HEK293 (cell line): ENCODE data around the gene WDR35.

Source experiments
- CTCF ChIA-PET: fragments of 350-600 bp; formaldehyde crosslinking; extraction: SDS; loops from one replicate; lab custom pipeline; 2021; ENCODE audit warnings: antibody characterized with exemption; lab: Yijun Ruan, JAX
- POLR2A ChIA-PET: fragments of 300-600 bp; formaldehyde crosslinking; extraction: SDS; loops from one replicate; lab custom pipeline; 2020; ENCODE audit warnings: antibody characterized with exemption, inconsistent platforms; lab: Yijun Ruan, JAX
- H3K27ac ChIP-seq: fragments of 200-500 bp; sonication (Bioruptor generic); 2 replicates; pipeline ENCODE4 v1.5.1; 2014; ENCODE audit warnings: low read depth, low read length, control low read depth, inconsistent platforms; ENCODE audit errors: extremely low read depth
- H3K36me3 ChIP-seq, 2 experiments: fragments of 200-500 bp in 1 of 2; sonication (Bioruptor generic) in 1 of 2; 1 replicate in 1 of 2; 2 replicates in 1 of 2; pipeline ENCODE4 v1.5.1; 2014 to 2017; ENCODE audit warnings: inconsistent platforms in 2 of 2, low read length in 2 of 2; ENCODE audit not compliant: control insufficient read depth in 2 of 2, insufficient read depth in 1 of 2
- H3K4me1 ChIP-seq: fragments of 200-500 bp; sonication (Bioruptor generic); 2 replicates; pipeline ENCODE4 v1.5.1; 2014; ENCODE audit warnings: mild to moderate bottlenecking, low read length, inconsistent platforms; ENCODE audit not compliant: control insufficient read depth, insufficient read depth
- H3K4me3 ChIP-seq: 2 replicates; pipeline ENCODE4 v1.5.1; 2011; ENCODE audit warnings: low read depth, mild to moderate bottlenecking, control low read depth, low read length, moderate library complexity
- H3K9me3 ChIP-seq: fragments of 200-500 bp; sonication (Bioruptor generic); 2 replicates; pipeline ENCODE4 v1.5.1; 2014; ENCODE audit warnings: low read depth, low read length, inconsistent platforms; ENCODE audit not compliant: control insufficient read depth, insufficient read depth
- GLIS2 ChIP-seq: fragments of 450-650 bp; formaldehyde crosslinking; IDR thresholded peaks from 2 replicates; pipeline ENCODE4 v1.5.1; 2016; ENCODE audit warnings: missing biosample characterization, missing genetic modification characterization
- SP7 ChIP-seq: fragments of 450-650 bp; formaldehyde crosslinking; IDR thresholded peaks from 2 replicates; pipeline ENCODE4 v1.5.1; 2016; ENCODE audit warnings: missing biosample characterization, missing genetic modification characterization
- ZBTB11 ChIP-seq: fragments of 450-650 bp; formaldehyde crosslinking; conservative IDR thresholded peaks from 2 replicates; pipeline ENCODE4 v1.5.1; 2016; ENCODE audit warnings: low read depth, missing biosample characterization, missing genetic modification characterization
- ZFP37 ChIP-seq: fragments of 450-650 bp; formaldehyde crosslinking; IDR thresholded peaks from 2 replicates; pipeline ENCODE4 v1.5.1; 2016; ENCODE audit warnings: missing biosample characterization, missing genetic modification characterization
- ZNF10 ChIP-seq: fragments of 450-650 bp; formaldehyde crosslinking; IDR thresholded peaks from 2 replicates; pipeline ENCODE4 v1.5.1; 2017; ENCODE audit warnings: missing biosample characterization, missing genetic modification characterization
- ZNF114 ChIP-seq: fragments of 450-650 bp; formaldehyde crosslinking; IDR thresholded peaks from 2 replicates; pipeline ENCODE4 v1.5.0; 2017; ENCODE audit warnings: missing biosample characterization, missing genetic modification characterization
- ZNF121 ChIP-seq: fragments of 450-650 bp; formaldehyde crosslinking; IDR thresholded peaks from 2 replicates; pipeline ENCODE4 v1.5.1; 2016; ENCODE audit warnings: missing biosample characterization, missing genetic modification characterization
- ZNF274 ChIP-seq, 2 experiments: fragments of 200-500 bp in 1 of 2; fragments of 450-650 bp in 1 of 2; sonication (Bioruptor generic) in 1 of 2; formaldehyde crosslinking in 1 of 2; IDR thresholded peaks; 2 replicates each; pipeline versions ENCODE4 v1.5.1 to v1.6.1; 2014 to 2016; ENCODE audit warnings: borderline replicate concordance in 1 of 2, inconsistent platforms in 1 of 2, low read length in 1 of 2, missing biosample characterization in 1 of 2, missing genetic modification characterization in 1 of 2
- ZNF501 ChIP-seq: fragments of 450-650 bp; formaldehyde crosslinking; IDR thresholded peaks from 2 replicates; pipeline ENCODE4 v1.5.1; 2016; ENCODE audit warnings: missing biosample characterization, missing genetic modification characterization
- ZNF548 ChIP-seq: fragments of 450-650 bp; formaldehyde crosslinking; IDR thresholded peaks from 2 replicates; pipeline ENCODE4 v1.5.1; 2016; ENCODE audit warnings: missing biosample characterization, missing genetic modification characterization
- ZNF596 ChIP-seq: fragments of 450-650 bp; IDR thresholded peaks from 2 replicates; pipeline ENCODE4 v1.5.0; 2018; ENCODE audit warnings: missing biosample characterization, mild to moderate bottlenecking, missing genetic modification characterization, moderate library complexity
- ZNF623 ChIP-seq: fragments of 450-650 bp; formaldehyde crosslinking; IDR thresholded peaks from 2 replicates; pipeline ENCODE4 v1.5.1; 2016; ENCODE audit warnings: missing biosample characterization, missing genetic modification characterization
- ZNF777 ChIP-seq: fragments of 450-650 bp; formaldehyde crosslinking; IDR thresholded peaks from 2 replicates; pipeline ENCODE4 v1.5.1; 2017; ENCODE audit warnings: missing biosample characterization, missing genetic modification characterization, borderline replicate concordance
- ZSCAN18 ChIP-seq: fragments of 450-650 bp; formaldehyde crosslinking; IDR thresholded peaks from 2 replicates; pipeline ENCODE4 v1.5.1; 2016; ENCODE audit warnings: missing biosample characterization, missing genetic modification characterization
- TF ChIP-seq, protein P1 (sequence below): fragments of 450-650 bp; formaldehyde crosslinking; IDR thresholded peaks from 2 replicates; pipeline ENCODE4 v1.5.1; 2017; ENCODE audit warnings: missing biosample characterization, missing genetic modification characterization
- TF ChIP-seq, protein P2 (sequence below): fragments of 450-650 bp; formaldehyde crosslinking; IDR thresholded peaks from 2 replicates; pipeline ENCODE4 v1.5.1; 2016; ENCODE audit warnings: missing biosample characterization, missing genetic modification characterization
- TF ChIP-seq, protein P3 (sequence below): fragments of 450-650 bp; formaldehyde crosslinking; IDR thresholded peaks from 2 replicates; pipeline ENCODE4 v1.5.1; 2016; ENCODE audit warnings: missing biosample characterization, missing genetic modification characterization
- TF ChIP-seq, protein P4 (sequence below): fragments of 450-650 bp; formaldehyde crosslinking; IDR thresholded peaks from 2 replicates; pipeline ENCODE4 v1.5.1; 2016; ENCODE audit warnings: missing biosample characterization, missing genetic modification characterization
- TF ChIP-seq, protein P5 (sequence below): fragments of 450-650 bp; formaldehyde crosslinking; IDR thresholded peaks from 2 replicates; pipeline ENCODE4 v1.5.1; 2016; ENCODE audit warnings: missing biosample characterization, missing genetic modification characterization, borderline replicate concordance

Gene WDR35

DNA sequence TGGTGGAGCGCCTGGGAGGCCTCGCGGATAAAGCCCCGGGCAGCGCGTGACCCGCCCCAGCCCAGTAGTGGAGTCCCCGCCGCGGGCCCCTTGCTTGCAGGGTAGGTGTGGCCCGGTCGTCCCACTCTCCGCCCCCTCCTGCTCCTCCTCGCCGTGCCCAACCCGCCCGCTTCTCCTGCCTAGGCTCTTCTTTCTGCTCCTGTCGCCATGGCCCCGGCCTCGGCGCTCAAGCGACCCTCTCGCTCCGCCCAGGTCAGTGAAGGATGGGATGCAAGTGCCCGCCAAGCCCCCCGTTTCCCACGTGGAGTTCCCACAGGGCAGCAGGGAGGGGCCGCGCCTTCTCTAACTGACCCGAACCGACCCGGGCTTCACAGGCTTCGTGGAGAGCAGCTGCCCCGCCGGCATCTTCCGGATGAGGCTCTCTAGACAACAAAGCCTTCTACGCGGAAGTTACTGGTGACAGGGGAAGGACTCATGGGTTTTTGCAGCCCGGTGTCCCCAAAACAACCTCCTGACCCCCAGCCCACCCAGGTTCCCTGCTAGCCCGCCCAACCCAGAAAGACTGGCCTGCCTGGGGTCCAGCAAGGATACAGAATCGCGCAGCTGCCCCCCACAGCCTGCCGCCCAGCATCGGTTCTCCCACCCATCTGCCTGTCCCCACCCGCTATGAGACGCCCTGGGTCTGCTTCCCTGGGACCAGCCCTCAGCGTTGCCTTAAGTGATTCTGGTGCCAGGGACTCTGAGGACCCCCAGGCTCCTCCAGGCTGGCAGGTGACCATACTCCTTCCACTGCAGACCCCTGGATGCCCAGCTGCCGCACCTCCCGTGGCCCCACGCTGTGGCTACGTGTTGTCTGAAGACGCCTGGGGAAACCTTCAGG, 121.0 kb downstream of the WDR35 start (continued):
- TF ChIP-seq, protein P1, sequence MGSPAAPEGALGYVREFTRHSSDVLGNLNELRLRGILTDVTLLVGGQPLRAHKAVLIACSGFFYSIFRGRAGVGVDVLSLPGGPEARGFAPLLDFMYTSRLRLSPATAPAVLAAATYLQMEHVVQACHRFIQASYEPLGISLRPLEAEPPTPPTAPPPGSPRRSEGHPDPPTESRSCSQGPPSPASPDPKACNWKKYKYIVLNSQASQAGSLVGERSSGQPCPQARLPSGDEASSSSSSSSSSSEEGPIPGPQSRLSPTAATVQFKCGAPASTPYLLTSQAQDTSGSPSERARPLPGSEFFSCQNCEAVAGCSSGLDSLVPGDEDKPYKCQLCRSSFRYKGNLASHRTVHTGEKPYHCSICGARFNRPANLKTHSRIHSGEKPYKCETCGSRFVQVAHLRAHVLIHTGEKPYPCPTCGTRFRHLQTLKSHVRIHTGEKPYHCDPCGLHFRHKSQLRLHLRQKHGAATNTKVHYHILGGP (tag by site-specific recombination) = no peak

DNA sequence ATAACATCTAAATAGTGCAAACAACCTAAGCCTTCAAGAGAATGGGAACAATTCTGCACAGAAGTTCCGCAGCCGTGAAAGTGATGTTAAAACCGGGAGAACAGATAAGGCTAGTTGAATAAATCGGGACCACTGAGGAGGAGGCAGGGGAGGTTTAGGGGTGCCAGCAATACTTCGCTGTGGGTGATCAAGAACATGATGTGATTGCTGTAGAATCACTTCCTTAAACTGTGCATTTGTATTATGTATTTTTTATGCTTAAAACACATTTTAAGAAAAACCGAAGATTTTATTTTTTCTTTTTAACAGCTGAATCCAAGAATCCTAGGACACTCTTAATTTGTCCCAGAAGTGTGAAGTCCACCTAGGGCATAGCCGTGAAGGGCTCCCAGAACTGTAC, 121.7 kb downstream of the WDR35 start:
- H3K4me3 ChIP-seq = no peak overlapping the region
- H3K4me1 ChIP-seq = no peaks in the 10 kb centered on the region
- H3K36me3 ChIP-seq = no peaks in the 10 kb centered on the region
- no peak for TF ChIP-seq ZNF274 (IDR thresholded peaks at IDR 0.05; ENCODE audit: low read length)
- TF ChIP-seq ZNF274 (tag by site-specific recombination; IDR thresholded peaks at IDR 0.05; ENCODE audit: borderline replicate concordance) = no peak
- no peak for TF ChIP-seq ZNF777 (tag by site-specific recombination)
- TF ChIP-seq, protein P1 (tag by site-specific recombination) = no peak
- TF ChIP-seq, protein P2, sequence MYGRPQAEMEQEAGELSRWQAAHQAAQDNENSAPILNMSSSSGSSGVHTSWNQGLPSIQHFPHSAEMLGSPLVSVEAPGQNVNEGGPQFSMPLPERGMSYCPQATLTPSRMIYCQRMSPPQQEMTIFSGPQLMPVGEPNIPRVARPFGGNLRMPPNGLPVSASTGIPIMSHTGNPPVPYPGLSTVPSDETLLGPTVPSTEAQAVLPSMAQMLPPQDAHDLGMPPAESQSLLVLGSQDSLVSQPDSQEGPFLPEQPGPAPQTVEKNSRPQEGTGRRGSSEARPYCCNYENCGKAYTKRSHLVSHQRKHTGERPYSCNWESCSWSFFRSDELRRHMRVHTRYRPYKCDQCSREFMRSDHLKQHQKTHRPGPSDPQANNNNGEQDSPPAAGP (tag by site-specific recombination) = no peak
- no peak for TF ChIP-seq ZNF501 (tag by site-specific recombination)
- TF ChIP-seq ZBTB11 (tag by site-specific recombination) = no peak
- no peak for TF ChIP-seq ZNF121 (tag by site-specific recombination)
- TF ChIP-seq GLIS2 = no peak
- TF ChIP-seq ZSCAN18 (tag by site-specific recombination) = no peak
- no peak for TF ChIP-seq ZNF548 (tag by site-specific recombination)
- TF ChIP-seq, protein P3, sequence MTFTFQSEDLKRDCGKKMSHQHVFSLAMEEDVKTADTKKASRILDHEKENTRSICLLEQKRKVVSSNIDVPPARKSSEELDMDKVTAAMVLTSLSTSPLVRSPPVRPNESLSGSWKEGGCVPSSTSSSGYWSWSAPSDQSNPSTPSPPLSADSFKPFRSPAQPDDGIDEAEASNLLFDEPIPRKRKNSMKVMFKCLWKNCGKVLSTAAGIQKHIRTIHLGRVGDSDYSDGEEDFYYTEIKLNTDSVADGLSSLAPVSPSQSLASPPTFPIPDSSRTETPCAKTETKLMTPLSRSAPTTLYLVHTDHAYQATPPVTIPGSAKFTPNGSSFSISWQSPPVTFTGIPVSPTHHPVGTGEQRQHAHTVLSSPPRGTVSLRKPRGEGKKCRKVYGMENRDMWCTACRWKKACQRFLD (tag by site-specific recombination) = no peak
- TF ChIP-seq, protein P4, sequence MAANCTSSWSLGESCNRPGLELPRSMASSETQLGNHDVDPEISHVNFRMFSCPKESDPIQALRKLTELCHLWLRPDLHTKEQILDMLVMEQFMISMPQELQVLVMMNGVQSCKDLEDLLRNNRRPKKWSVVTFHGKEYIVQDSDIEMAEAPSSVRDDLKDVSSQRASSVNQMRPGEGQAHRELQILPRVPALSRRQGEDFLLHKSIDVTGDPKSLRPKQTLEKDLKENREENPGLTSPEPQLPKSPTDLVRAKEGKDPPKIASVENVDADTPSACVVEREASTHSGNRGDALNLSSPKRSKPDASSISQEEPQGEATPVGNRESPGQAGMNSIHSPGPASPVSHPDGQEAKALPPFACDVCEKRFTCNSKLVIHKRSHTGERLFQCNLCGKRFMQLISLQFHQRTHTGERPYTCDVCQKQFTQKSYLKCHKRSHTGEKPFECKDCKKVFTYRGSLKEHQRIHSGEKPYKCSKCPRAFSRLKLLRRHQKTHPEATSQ (tag by site-specific recombination) = no peak
- no peak for TF ChIP-seq ZNF596 (tag by site-specific recombination)
- TF ChIP-seq ZNF623 = no peak
- no peak for TF ChIP-seq ZNF10 (tag by site-specific recombination)
- TF ChIP-seq ZFP37 (tag by site-specific recombination) = no peak
- TF ChIP-seq ZNF114 (tag by site-specific recombination) = no peak
- TF ChIP-seq SP7 (tag by site-specific recombination) = no peak
- TF ChIP-seq, protein P5, sequence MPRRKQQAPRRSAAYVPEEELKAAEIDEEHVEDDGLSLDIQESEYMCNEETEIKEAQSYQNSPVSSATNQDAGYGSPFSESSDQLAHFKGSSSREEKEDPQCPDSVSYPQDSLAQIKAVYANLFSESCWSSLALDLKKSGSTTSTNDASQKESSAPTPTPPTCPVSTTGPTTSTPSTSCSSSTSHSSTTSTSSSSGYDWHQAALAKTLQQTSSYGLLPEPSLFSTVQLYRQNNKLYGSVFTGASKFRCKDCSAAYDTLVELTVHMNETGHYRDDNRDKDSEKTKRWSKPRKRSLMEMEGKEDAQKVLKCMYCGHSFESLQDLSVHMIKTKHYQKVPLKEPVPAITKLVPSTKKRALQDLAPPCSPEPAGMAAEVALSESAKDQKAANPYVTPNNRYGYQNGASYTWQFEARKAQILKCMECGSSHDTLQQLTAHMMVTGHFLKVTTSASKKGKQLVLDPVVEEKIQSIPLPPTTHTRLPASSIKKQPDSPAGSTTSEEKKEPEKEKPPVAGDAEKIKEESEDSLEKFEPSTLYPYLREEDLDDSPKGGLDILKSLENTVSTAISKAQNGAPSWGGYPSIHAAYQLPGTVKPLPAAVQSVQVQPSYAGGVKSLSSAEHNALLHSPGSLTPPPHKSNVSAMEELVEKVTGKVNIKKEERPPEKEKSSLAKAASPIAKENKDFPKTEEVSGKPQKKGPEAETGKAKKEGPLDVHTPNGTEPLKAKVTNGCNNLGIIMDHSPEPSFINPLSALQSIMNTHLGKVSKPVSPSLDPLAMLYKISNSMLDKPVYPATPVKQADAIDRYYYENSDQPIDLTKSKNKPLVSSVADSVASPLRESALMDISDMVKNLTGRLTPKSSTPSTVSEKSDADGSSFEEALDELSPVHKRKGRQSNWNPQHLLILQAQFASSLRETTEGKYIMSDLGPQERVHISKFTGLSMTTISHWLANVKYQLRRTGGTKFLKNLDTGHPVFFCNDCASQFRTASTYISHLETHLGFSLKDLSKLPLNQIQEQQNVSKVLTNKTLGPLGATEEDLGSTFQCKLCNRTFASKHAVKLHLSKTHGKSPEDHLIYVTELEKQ (tag by site-specific recombination) = no peak
- H3K9me3 ChIP-seq = no peaks in the 10 kb centered on the region
- CTCF ChIA-PET = no interaction called here
- POLR2A ChIA-PET = no interaction called here
- no peak overlapping the region for H3K27ac ChIP-seq
